K562 (cell line): ENCODE data around the gene GCNT2. TPM values are rescaled to one million over a fixed set of nuclear protein-coding genes. Genes with fewer than 3 reads are reported as not detected.

Experiments used
- ATAC-seq: fragments of 200-7000 bp; cut with Tn5 transposase; 3 replicates; pipeline ENCODE4 v1.9.1; 2020; ENCODE audit warnings: moderate library complexity
- BruUV-seq: library from RNA; stranded (reverse); fragments of 400-500 nt; replicated peaks from 2 replicates; lab custom pipeline; 2021; lab: Mats Ljungman, UMichigan
- CTCF ChIA-PET: fragments of 300-600 bp; formaldehyde crosslinking; extraction: SDS; loops from one replicate; lab custom pipeline; 2021; ENCODE audit warnings: low intra/inter-chr PET ratio; lab: Yijun Ruan, JAX
- POLR2A ChIA-PET: fragments of 300-600, 350-650 bp; sonication (Branson Sonifier 250); formaldehyde crosslinking; extraction: SDS; loops from one replicate; lab custom pipeline; 2021; ENCODE audit warnings: antibody characterized with exemption, inconsistent platforms; lab: Yijun Ruan, JAX
- DNase-seq, 4 experiments: peaks; one replicate each; pipeline versions ENCODE4 v3.0.0 to v3.0.0-alpha.2; 2011 to 2018; ENCODE audit warnings: low spot score in 3 of 4, mixed read lengths in 3 of 4; ENCODE audit errors: extremely low read depth in 1 of 4
- FAIRE-seq: peaks from 2 replicates; lab custom pipeline; 2011; peaks lifted over from hg19 to GRCh38; lab: Jason Lieb, UNC
- H2AFZ ChIP-seq: 2 replicates; pipeline ENCODE4 v1.6.0; 2011; ENCODE audit warnings: low read depth, low read length, control low read depth, inconsistent platforms
- H3K27ac ChIP-seq: fragments of 200-600 bp; 3 replicates; pipeline ENCODE4 v1.8.0; 2011; ENCODE audit warnings: low read depth, mild to moderate bottlenecking, control low read depth, inconsistent platforms, low read length, moderate library complexity, mixed read lengths; ENCODE audit errors: extremely low read depth
- H3K27me3 ChIP-seq, 2 experiments: fragments of 300-600 bp in 1 of 2; 2 replicates in 1 of 2; 3 replicates in 1 of 2; pipeline versions ENCODE4 v1.6.0 to v1.8.0; 2011; ENCODE audit warnings: inconsistent platforms in 2 of 2, low read length in 2 of 2, mild to moderate bottlenecking in 1 of 2, mixed read lengths in 1 of 2, moderate library complexity in 1 of 2; ENCODE audit not compliant: control insufficient read depth in 2 of 2, insufficient read depth in 2 of 2
- H3K36me3 ChIP-seq: fragments of 300-600 bp; 3 replicates; pipeline ENCODE4 v1.8.0; 2011; ENCODE audit warnings: mild to moderate bottlenecking, low read length, inconsistent platforms; ENCODE audit not compliant: control insufficient read depth, insufficient read depth
- H3K4me1 ChIP-seq, 2 experiments: fragments of 200-600 bp in 1 of 2; replicated peaks in 1 of 2; 2 replicates in 1 of 2; 3 replicates in 1 of 2; pipeline versions ENCODE4 v1.5.1 to v1.8.0; 2011; ENCODE audit warnings: inconsistent platforms in 2 of 2, low read length in 2 of 2, mild to moderate bottlenecking in 1 of 2, mixed read lengths in 1 of 2, moderate library complexity in 1 of 2; ENCODE audit not compliant: control insufficient read depth in 2 of 2, insufficient read depth in 2 of 2
- H3K4me2 ChIP-seq: 2 replicates; pipeline ENCODE4 v1.6.1; 2011; ENCODE audit warnings: low read length, control low read depth, inconsistent platforms, mixed read lengths; ENCODE audit not compliant: insufficient read depth
- H3K4me3 ChIP-seq: fragments of 200-600 bp; sonication (generic), shearing (Covaris generic); 2 replicates; pipeline ENCODE4 v1.5.1; 2016; ENCODE audit warnings: control low read depth, inconsistent platforms
- H3K79me2 ChIP-seq: fragments of 200-600 bp; 3 replicates; pipeline ENCODE4 v1.8.0; 2011; ENCODE audit warnings: low read length, inconsistent platforms; ENCODE audit not compliant: control insufficient read depth, insufficient read depth
- H3K9ac ChIP-seq, 2 experiments: 2 replicates each; pipeline versions ENCODE4 v1.6.0 to v1.6.1; 2011; ENCODE audit warnings: low read depth in 2 of 2, low read length in 2 of 2, control low read depth in 1 of 2, inconsistent platforms in 1 of 2, mild to moderate bottlenecking in 1 of 2, mixed read lengths in 1 of 2; ENCODE audit not compliant: insufficient read depth in 1 of 2
- H3K9me1 ChIP-seq: one replicate; pipeline ENCODE4 v1.6.0; 2011; ENCODE audit warnings: inconsistent platforms, mild to moderate bottlenecking, low read length, moderate library complexity; ENCODE audit not compliant: control insufficient read depth, insufficient read depth
- H3K9me3 ChIP-seq: replicated peaks from 2 replicates; pipeline ENCODE4 v1.5.1; 2011; ENCODE audit warnings: low read depth, low read length, inconsistent platforms; ENCODE audit not compliant: control insufficient read depth, insufficient read depth
- H4K20me1 ChIP-seq: replicated peaks from 2 replicates; pipeline ENCODE4 v1.6.1; 2011; ENCODE audit warnings: low read length, inconsistent platforms, mixed read lengths; ENCODE audit not compliant: control insufficient read depth, insufficient read depth
- CHD4 ChIP-seq: fragments of 200-600 bp; sonication (generic); IDR thresholded peaks from 3 replicates; pipeline ENCODE4 v1.6.1; 2012; ENCODE audit warnings: low read depth, mild to moderate bottlenecking, mixed read lengths, low read length, inconsistent platforms; ENCODE audit not compliant: insufficient read depth, insufficient replicate concordance, poor library complexity, severe bottlenecking
- L3MBTL2 ChIP-seq: fragments of 450-650 bp; IDR thresholded peaks from 2 replicates; pipeline ENCODE4 v1.6.1; 2016; ENCODE audit warnings: mild to moderate bottlenecking, moderate library complexity
- NCOA2 ChIP-seq, 2 experiments: fragments of 450-650 bp; IDR thresholded peaks; 2 replicates each; pipeline ENCODE4 v1.6.1; 2018; ENCODE audit warnings: mild to moderate bottlenecking in 2 of 2, moderate library complexity in 1 of 2; ENCODE audit not compliant: partially characterized antibody in 2 of 2
- NUFIP1 ChIP-seq: fragments of 450-650 bp; IDR thresholded peaks from 2 replicates; pipeline ENCODE4 v1.6.1; 2018; ENCODE audit not compliant: partially characterized antibody
- PTRF ChIP-seq: fragments of 450-650 bp; IDR thresholded peaks from 2 replicates; pipeline ENCODE4 v1.6.1; 2016; ENCODE audit warnings: mild to moderate bottlenecking, missing genetic modification characterization, missing compliant biosample characterization
- THAP12 ChIP-seq: fragments of 250-450 bp; sonication (Bioruptor Pico); IDR thresholded peaks from 2 replicates; pipeline ENCODE4 v1.9.0; 2021; ENCODE audit warnings: mild to moderate bottlenecking, inconsistent platforms
- THRAP3 ChIP-seq: fragments of 450-650 bp; IDR thresholded peaks from 2 replicates; pipeline ENCODE4 v1.6.1; 2016; ENCODE audit warnings: mild to moderate bottlenecking, inconsistent platforms, borderline replicate concordance
- TRIM24 ChIP-seq, 2 experiments: fragments of 450-650 bp; IDR thresholded peaks; 2 replicates each; pipeline ENCODE4 v1.6.1; 2016
- ZBTB2 ChIP-seq: fragments of 450-650 bp; IDR thresholded peaks from 2 replicates; pipeline ENCODE4 v1.6.1; 2016; ENCODE audit warnings: antibody characterized with exemption
- ZFP1 ChIP-seq: fragments of 450-650 bp; formaldehyde crosslinking; IDR thresholded peaks from 2 replicates; pipeline ENCODE4 v1.4.0; 2020; ENCODE audit warnings: mild to moderate bottlenecking, mixed read lengths
- WGBS: fragments of 100-300 bp; shearing (Covaris generic); methylation state at CpG from one replicate; pipeline ENCODE4 v1.1.6; 2016; ENCODE audit warnings: low coverage, mixed read lengths; ENCODE audit not compliant: insufficient coverage; ENCODE audit errors: missing lambda C conversion rate; 5-methylcytosine and 5-hydroxymethylcytosine counted together
- in situ Hi-C: fragments of 300-500 bp; cut with MboI; formaldehyde crosslinking; loops from 4 replicates; pipeline ENCODE4 v1.15.0; 2018; ENCODE audit warnings: inconsistent platforms, mixed read lengths
- intact Hi-C: fragments of 100-400 bp; cut with micrococcal nuclease; formaldehyde crosslinking; loops from 2 replicates; pipeline ENCODE4 v1.14.2; 2022
- polyA plus RNA-seq, 8 experiments: library from polyadenylated mRNA; depleted of rRNA in 4 of 8; stranded (reverse) in 5 of 8; unstranded in 3 of 8; fragments of >200 nt; fragmentation: Nextera tagmentation in 2 of 8; fragmentation: Illumina TruSeq in 1 of 8; extraction: Ambion mirVana in 2 of 8; extraction: Trizol in 1 of 8; gene quantifications; 2 replicates each; pipeline versions ENCODE4 v1.2.1 to v1.2.3, GENCODE V29; 2011 to 2014; ENCODE audit warnings: inconsistent platforms in 1 of 8, missing spikeins in 1 of 8
- total RNA-seq, 7 experiments: library from RNA; depleted of rRNA in 6 of 7; stranded (reverse); fragments of >200 nt in 6 of 7; fragmentation: Illumina TruSeq in 2 of 7; extraction: Trizol in 2 of 7; gene quantifications; 2 replicates each; pipeline versions ENCODE4 v1.2.1 to v1.2.3, GENCODE V29; 2011 to 2021; ENCODE audit warnings: low replicate concordance in 1 of 7

GCNT2 gene
- total and polyA plus RNA-seq, 9 of the 15 experiments (the other 6 are each of a cell fraction or from before 2014, with no cell fraction given): 0.78 to 2.6 (median 1.6) TPM

GRCh38 chr6:10537726-10538125, 16.6 kb downstream of the GCNT2 start:
- FAIRE-seq (no peak), ATAC-seq (no peak), DNase-seq (no peak)
- H3K4me2 ChIP-seq: no peak overlapping the region
- WGBS: 56% methylated on average over 5 of the region's 5 CpGs
- no TSS peak for BruUV-seq
- no peaks in the 10 kb centered on the region for H3K4me1 ChIP-seq
- in situ Hi-C loops (no loop called here), intact Hi-C loops (no loop called here)
- H2AFZ ChIP-seq: no peak overlapping the region
- H4K20me1 ChIP-seq: no peaks in the 10 kb centered on the region
- no peaks in the 10 kb centered on the region for H3K79me2 ChIP-seq
- no peak overlapping the region for H3K9ac ChIP-seq
- ChIA-PET CTCF (no interaction called here), POLR2A (no interaction called here)
- no peak overlapping the region for H3K4me3 ChIP-seq
- H3K9me3 ChIP-seq: no peaks in the 10 kb centered on the region
- no peaks in the 10 kb centered on the region for H3K36me3 ChIP-seq
- peaks cover 2 to 5% of the 10 kb centered on the region in 2 experiments; a peak in 1 of 5 replicates for H3K27me3 ChIP-seq
- no peaks in the 10 kb centered on the region for H3K9me1 ChIP-seq
- no peak for TF ChIP-seq PTRF (tag)
- no peak for TF ChIP-seq L3MBTL2
- TF ChIP-seq NUFIP1: no peak
- no peak for TF ChIP-seq CHD4
- TF ChIP-seq THAP12: no peak
- TF ChIP-seq NCOA2 (IDR thresholded peaks at IDR 0.05; ENCODE audit: partially characterized antibody in 2 of 2): no peak
- TF ChIP-seq ZFP1: no peak
- no peak for TF ChIP-seq THRAP3
- no peak for TF ChIP-seq ZBTB2
- TF ChIP-seq TRIM24 (IDR thresholded peaks at IDR 0.05): no peak
- no peak overlapping the region for H3K27ac ChIP-seq
